Endothelial cell of umbilical vein (primary cell): ENCODE data around the gene CARD9.

Source experiments
- CTCF ChIP-seq, 2 donors: IDR thresholded peaks; 1 replicate in 1 of 2; 2 replicates in 1 of 2; pipeline ENCODE4 v1.5.1; 2011; ENCODE audit warnings: low read length in 2 of 2, mild to moderate bottlenecking in 2 of 2, moderate library complexity in 2 of 2, control low read depth in 1 of 2, inconsistent platforms in 1 of 2, low read depth in 1 of 2; ENCODE audit not compliant: insufficient read depth in 1 of 2; ENCODE audit errors: extremely low read depth in 1 of 2
- EZH2 ChIP-seq: IDR thresholded peaks from 2 replicates; pipeline ENCODE4 v1.6.1; 2012; ENCODE audit warnings: borderline replicate concordance, low read depth, mild to moderate bottlenecking, moderate library complexity, low read length, inconsistent platforms; ENCODE audit not compliant: severe bottlenecking
- GATA2 ChIP-seq: IDR thresholded peaks from 2 replicates; pipeline ENCODE4 v1.7.0; 2011; ENCODE audit warnings: low read depth, mild to moderate bottlenecking, moderate library complexity, mixed read lengths, low read length; ENCODE audit not compliant: insufficient read length, insufficient read depth
- POLR2AphosphoS5 ChIP-seq: IDR thresholded peaks from 2 replicates; pipeline ENCODE4 v1.6.1; 2012; ENCODE audit warnings: low read depth, mild to moderate bottlenecking, control low read depth, low read length, moderate library complexity; ENCODE audit not compliant: insufficient read depth

- TF ChIP-seq EZH2, result no peak
- TF ChIP-seq CTCF (IDR thresholded peaks at IDR 0.05; ENCODE audit: extremely low read depth in 1 of 2, insufficient read depth in 1 of 2, low read depth in 1 of 2, low read length in 2 of 2), result no peak
- TF ChIP-seq POLR2AphosphoS5, result no peak
- no peak for TF ChIP-seq GATA2
These were observed 40.9 kb downstream of the CARD9 start for GRCh38 chr9:136332482-136332983.
